GM19397 (cell line): ENCODE data around the gene FAM111A.

Source experiments
- ATAC-seq: cut with Tn5 transposase; IDR thresholded peaks from one replicate; pipeline ENCODE4 v1.9.1; 2021; ENCODE audit warnings: mild to moderate bottlenecking, moderate library complexity; ENCODE audit not compliant: unreplicated experiment

Gene FAM111A

DNA sequence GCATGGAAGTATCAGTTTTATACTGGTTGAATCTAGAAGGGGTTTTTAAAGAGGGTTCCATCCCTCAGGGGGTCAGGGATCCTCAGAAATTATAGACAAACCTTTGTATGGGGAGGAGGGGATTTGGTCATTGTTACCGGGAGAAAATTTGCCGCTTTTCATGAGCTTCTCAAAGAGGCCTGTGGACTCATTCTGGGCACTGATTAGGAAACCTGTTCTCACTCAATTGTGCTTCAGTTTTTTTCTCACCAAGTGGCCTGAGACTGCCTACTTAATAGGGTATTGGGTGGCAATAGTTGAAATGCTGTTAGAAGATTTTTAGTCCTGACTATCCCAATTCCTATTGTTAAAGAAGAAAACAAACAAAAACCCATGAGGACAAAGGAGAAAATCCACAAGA is 56.1 kb downstream of the FAM111A start:
- no peak for ATAC-seq

- no peak for ATAC-seq
Measured at GRCh38 chr11:59199546-59200422, 57.1 kb downstream of the FAM111A start.

DNA sequence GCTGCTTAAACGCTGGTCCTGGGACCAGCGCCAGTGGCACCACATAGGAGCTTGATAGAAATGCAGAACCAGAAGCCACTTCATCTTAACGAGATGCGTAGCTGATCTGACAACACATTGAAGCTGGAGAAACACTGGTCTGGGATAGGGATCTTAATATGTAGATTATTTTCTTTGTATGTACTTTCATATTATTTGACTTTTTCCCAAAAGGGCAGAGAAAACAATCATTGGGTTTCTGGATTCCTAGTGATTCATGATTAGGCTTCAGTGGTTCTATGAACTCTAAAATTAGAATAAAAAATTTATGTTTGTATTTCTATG is 57.7 kb downstream of the FAM111A start:
- ATAC-seq, result no peak

- no peak for ATAC-seq
Measured at GRCh38 chr11:59201353-59201752, 58.7 kb downstream of the FAM111A start.
